ENCODE results near the gene TAF1.
"Not testable (repeated sequence)": the region's sequence is repeated elsewhere in the genome, so short reads cannot be mapped to it uniquely, and the experiment has no call there.

- TF ChIP-seq CTCF (IDR thresholded peaks at IDR 0.05; ENCODE audit: insufficient read depth, low read length, poor library complexity, severe bottlenecking); EZH2phosphoT487 (conservative IDR thresholded peaks at IDR 0.05; ENCODE audit: low read length): not testable (repeated sequence)
These were observed 49.2 kb upstream of the TAF1 start for GRCh38 chrX:71316959-71317358.
